Measurements from ENCODE around the gene ZBED4. TPM values are rescaled to one million over a fixed set of nuclear protein-coding genes. Genes with fewer than 3 reads are reported as not detected.

Gene ZBED4
- total RNA-seq, 1 donor from 2014 or later, result 36.5 TPM

DNA sequence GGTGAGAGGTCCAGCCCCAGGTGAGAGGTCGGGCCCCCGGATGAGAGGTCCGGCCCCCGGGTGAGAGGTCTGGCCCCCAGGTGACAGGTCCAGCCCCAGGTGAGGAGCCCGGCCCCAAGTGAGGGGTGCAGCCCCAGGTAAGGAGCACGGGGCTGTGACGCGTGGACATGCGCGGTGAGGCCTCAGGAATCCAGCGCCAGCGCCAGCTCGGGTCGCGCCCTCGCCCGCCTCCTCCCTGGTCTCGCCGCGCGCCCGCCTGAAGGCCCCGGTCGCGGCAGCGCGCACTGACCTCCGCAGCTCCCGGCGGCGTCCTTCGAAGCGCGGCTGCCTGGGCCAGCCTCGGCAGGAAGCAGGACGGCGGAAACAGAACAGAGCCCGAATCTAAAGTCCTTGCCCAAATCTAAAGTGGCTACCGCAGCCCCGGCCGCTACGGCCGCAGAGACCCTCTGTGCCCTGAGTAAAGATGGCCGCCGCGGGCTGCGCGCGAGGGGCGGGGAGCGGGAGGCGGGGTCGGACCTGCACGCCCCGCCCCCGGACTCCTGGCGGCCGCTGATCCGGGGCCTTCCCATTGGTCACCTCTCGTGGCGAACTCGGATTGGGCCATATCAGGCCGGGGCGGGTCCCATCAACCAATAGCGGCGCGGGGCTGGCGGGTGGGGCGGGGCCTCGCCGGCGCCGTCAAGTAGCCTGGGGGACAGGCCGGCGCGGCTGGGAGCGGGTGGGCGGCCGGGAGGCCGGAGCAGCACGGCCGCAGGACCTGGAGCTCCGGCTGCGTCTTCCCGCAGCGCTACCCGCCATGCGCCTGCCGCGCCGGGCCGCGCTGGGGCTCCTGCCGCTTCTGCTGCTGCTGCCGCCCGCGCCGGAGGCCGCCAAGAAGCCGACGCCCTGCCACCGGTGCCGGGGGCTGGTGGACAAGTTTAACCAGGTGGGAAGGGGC is 64.6 kb downstream of the ZBED4 start, which contains the start of the genes ALG12 and CRELD2:
Gene ALG12 (minus strand): TSS at position 465 of the 937 bp plus-strand sequence. CDS start 4,673 bp downstream, outside the sequence.
Gene CRELD2 (plus strand): TSS at position 661 of the 937 bp plus-strand sequence. CDS start 136 bp downstream, at position 797.
- no peaks in the 10 kb centered on the region for H3K9me3 Mint-ChIP-seq (ENCODE audit: low read depth)
- H3K4me3 Mint-ChIP-seq (ENCODE audit: low read depth), result peak within 1 kb of the TSS; percentile 84
- peaks cover 6% of the 10 kb centered on the region for H3K4me1 Mint-ChIP-seq (ENCODE audit: low read depth)
- H3K27ac Mint-ChIP-seq, result peak within 1 kb of the TSS; percentile 94
- no peaks in the 10 kb centered on the region for H3K27me3 Mint-ChIP-seq
- no peaks in the 10 kb centered on the region for H3K36me3 Mint-ChIP-seq (ENCODE audit: insufficient read depth)
- TF ChIP-seq CTCF (IDR thresholded peaks at IDR 0.05; ENCODE audit: unreplicated experiment), result no peak
- peak; percentile 98 for DNase-seq (ENCODE audit: low spot score, unreplicated experiment)

- Mint-ChIP-seq H3K36me3 (ENCODE audit: insufficient read depth) (no peaks in the 10 kb centered on the region), H3K27me3 (no peaks in the 10 kb centered on the region), H3K4me1 (ENCODE audit: low read depth) (peaks cover 6% of the 10 kb centered on the region), H3K4me3 (ENCODE audit: low read depth) (peak overlapping the region; percentile 67), H3K27ac (no peak overlapping the region), H3K9me3 (ENCODE audit: low read depth) (no peaks in the 10 kb centered on the region)
- no peak for DNase-seq (ENCODE audit: low spot score, unreplicated experiment)
- no peak for TF ChIP-seq CTCF (IDR thresholded peaks at IDR 0.05; ENCODE audit: unreplicated experiment)
These were observed 65.6 kb downstream of the ZBED4 start for GRCh38 chr22:49918911-49919881.

GRCh38 chr22:49920859-49921258 is 67.2 kb downstream of the ZBED4 start:
- Mint-ChIP-seq H3K36me3 (ENCODE audit: insufficient read depth) (peaks cover 4% of the 10 kb centered on the region), H3K9me3 (ENCODE audit: low read depth) (no peaks in the 10 kb centered on the region), H3K4me1 (ENCODE audit: low read depth) (peaks cover 6% of the 10 kb centered on the region), H3K27ac (no peak overlapping the region), H3K4me3 (ENCODE audit: low read depth) (peak overlapping the region; percentile 55), H3K27me3 (no peaks in the 10 kb centered on the region)
- DNase-seq (ENCODE audit: low spot score, unreplicated experiment), result no peak
- no peak for TF ChIP-seq CTCF (IDR thresholded peaks at IDR 0.05; ENCODE audit: unreplicated experiment)

- Mint-ChIP-seq H3K36me3 (ENCODE audit: insufficient read depth) (peaks cover 4% of the 10 kb centered on the region), H3K4me3 (ENCODE audit: low read depth) (no peak overlapping the region), H3K27ac (no peak overlapping the region), H3K9me3 (ENCODE audit: low read depth) (no peaks in the 10 kb centered on the region), H3K27me3 (no peaks in the 10 kb centered on the region), H3K4me1 (ENCODE audit: low read depth) (peaks cover 6% of the 10 kb centered on the region)
- no peak for TF ChIP-seq CTCF (IDR thresholded peaks at IDR 0.05; ENCODE audit: unreplicated experiment)
- no peak for DNase-seq (ENCODE audit: low spot score, unreplicated experiment)
These were observed 68.0 kb downstream of the ZBED4 start for GRCh38 chr22:49921508-49922278.

Measured in progenitor cell of endocrine pancreas (in vitro differentiated cells).